GM12878 (cell line): ENCODE results near the gene SLC29A2. TPM values are rescaled to one million over a fixed set of nuclear protein-coding genes. Genes with fewer than 3 reads are reported as not detected.

ENCODE experiments used
- ATAC-seq: fragments of 200-7000 bp; cut with Tn5 transposase; 3 replicates; pipeline ENCODE4 v1.9.1; 2020; ENCODE audit warnings: mild to moderate bottlenecking, moderate library complexity
- BruUV-seq: library from RNA; stranded (reverse); fragments of 400-500 nt; replicated peaks from 2 replicates; lab custom pipeline; 2021; lab: Mats Ljungman, UMichigan
- CTCF ChIA-PET: fragments of 300-600 bp; sonication (Branson Sonifier 250); formaldehyde crosslinking; extraction: SDS; loops from one replicate; lab custom pipeline; 2021; ENCODE audit warnings: inconsistent platforms; lab: Yijun Ruan, JAX
- POLR2A ChIA-PET: fragments of 350-600 bp; formaldehyde crosslinking; extraction: SDS; loops from one replicate; lab custom pipeline; 2021; ENCODE audit warnings: inconsistent platforms; lab: Charles Lee
- RAD21 ChIA-PET: fragments of 300-600 bp; sonication (Branson Sonifier 250); formaldehyde crosslinking; loops from one replicate; lab custom pipeline; 2023; ENCODE audit warnings: antibody characterized with exemption; ENCODE audit not compliant: unreplicated experiment; lab: Charles Lee
- SMC1A ChIA-PET: fragments of 300-600 bp; sonication (Branson Sonifier 250); formaldehyde crosslinking; loops from one replicate; lab custom pipeline; 2023; ENCODE audit not compliant: unreplicated experiment, uncharacterized antibody; lab: Charles Lee
- DNase-seq: peaks from one replicate; pipeline ENCODE4 v3.0.0-alpha.2; 2011; ENCODE audit warnings: low read depth, low spot score
- FAIRE-seq: peaks from 3 replicates; lab custom pipeline; 2011; peaks lifted over from hg19 to GRCh38; lab: Jason Lieb, UNC
- H2AFZ ChIP-seq: 2 replicates; pipeline ENCODE4 v1.6.0; 2011; ENCODE audit warnings: low read depth, low read length, control low read depth; ENCODE audit not compliant: control insufficient read depth
- H3K27ac ChIP-seq: 2 replicates; pipeline ENCODE4 v1.5.1; 2011; ENCODE audit warnings: control low read depth; ENCODE audit not compliant: control insufficient read depth, insufficient read depth
- H3K27me3 ChIP-seq, 2 experiments: replicated peaks in 1 of 2; 2 replicates each; pipeline versions ENCODE4 v1.6.0 to v1.6.1; 2011; ENCODE audit warnings: low read length in 1 of 2; ENCODE audit not compliant: control insufficient read depth in 2 of 2, insufficient read depth in 2 of 2
- H3K36me3 ChIP-seq, 2 experiments: 2 replicates each; pipeline ENCODE4 v1.5.1; 2011; ENCODE audit warnings: low read length in 1 of 2; ENCODE audit not compliant: control insufficient read depth in 2 of 2, insufficient read depth in 2 of 2
- H3K4me1 ChIP-seq: 2 replicates; pipeline ENCODE4 v1.6.1; 2011; ENCODE audit warnings: mild to moderate bottlenecking, low read length, moderate library complexity, mixed read lengths; ENCODE audit not compliant: control insufficient read depth, insufficient read depth
- H3K4me2 ChIP-seq: 2 replicates; pipeline ENCODE4 v1.6.0; 2011; ENCODE audit warnings: control low read depth; ENCODE audit not compliant: control insufficient read depth, insufficient read depth
- H3K4me3 ChIP-seq: fragments of 200-600 bp; sonication (generic); 2 replicates; pipeline ENCODE4 v1.5.1; 2016
- H3K79me2 ChIP-seq: 2 replicates; pipeline ENCODE4 v1.6.0; 2011; ENCODE audit warnings: low read length; ENCODE audit not compliant: control insufficient read depth, insufficient read depth
- H3K9ac ChIP-seq: 2 replicates; pipeline ENCODE4 v1.8.0; 2011; ENCODE audit warnings: low read length, control low read depth, mixed read lengths; ENCODE audit not compliant: control insufficient read depth, insufficient read depth
- H3K9me3 ChIP-seq: replicated peaks from 3 replicates; pipeline ENCODE4 v1.5.1; 2011; ENCODE audit warnings: mild to moderate bottlenecking, low read length; ENCODE audit not compliant: control insufficient read depth, insufficient read depth
- H4K20me1 ChIP-seq: 2 replicates; pipeline ENCODE4 v1.6.0; 2011; ENCODE audit not compliant: control insufficient read depth, insufficient read depth
- CBFB ChIP-seq: IDR thresholded peaks from 2 replicates; pipeline ENCODE4 v1.6.1; 2016; ENCODE audit warnings: antibody characterized with exemption, low read depth
- CEBPZ ChIP-seq: fragments of 150-350 bp; IDR thresholded peaks from 2 replicates; pipeline ENCODE4 v1.6.1; 2016; ENCODE audit warnings: low read depth, low read length
- MEF2B ChIP-seq: fragments of 450-650 bp; IDR thresholded peaks from 2 replicates; pipeline ENCODE4 v1.6.1; 2018; ENCODE audit warnings: mild to moderate bottlenecking, moderate library complexity; ENCODE audit not compliant: partially characterized antibody, poor library complexity, severe bottlenecking
- POLR2AphosphoS5 ChIP-seq: IDR thresholded peaks from 2 replicates; pipeline ENCODE4 v1.6.1; 2011; ENCODE audit warnings: mild to moderate bottlenecking, low read length, inconsistent platforms
- POU2F2 ChIP-seq: IDR thresholded peaks from 3 replicates; pipeline ENCODE4 v1.6.1; 2011; ENCODE audit warnings: low read depth, mild to moderate bottlenecking, low read length, borderline replicate concordance
- RFX5 ChIP-seq: IDR thresholded peaks from 2 replicates; pipeline ENCODE4 v1.6.1; 2011; ENCODE audit warnings: low read depth, low read length, improper control_type of control experiment
- STAT3 ChIP-seq: IDR thresholded peaks from 2 replicates; pipeline ENCODE4 v1.6.1; 2011; ENCODE audit warnings: low read depth, low read length, improper control_type of control experiment
- TBL1XR1 ChIP-seq: IDR thresholded peaks from 2 replicates; pipeline ENCODE4 v1.6.1; 2012; ENCODE audit warnings: low read depth, low read length, improper control_type of control experiment
- ZBTB11 ChIP-seq: fragments of 450-650 bp; formaldehyde crosslinking; IDR thresholded peaks from 2 replicates; pipeline ENCODE4 v1.5.0; 2022; ENCODE audit warnings: mild to moderate bottlenecking, missing genetic modification characterization
- WGBS: methylation state at CpG from one replicate; pipeline ENCODE4 v1.1.6; 2016; ENCODE audit warnings: low lambda C conversion rate; ENCODE audit not compliant: insufficient replicate concordance, insufficient coverage; ENCODE audit errors: missing lambda C conversion rate; 5-methylcytosine and 5-hydroxymethylcytosine counted together
- in situ Hi-C: fragments of 300-500 bp; cut with MboI; formaldehyde crosslinking; loops from 9 replicates; pipeline ENCODE4 v1.14.3; 2018; ENCODE audit warnings: mixed read lengths
- intact Hi-C: fragments of 100-400 bp; cut with micrococcal nuclease; formaldehyde crosslinking; loops from one replicate; pipeline ENCODE4 v1.14.2; 2022; ENCODE audit not compliant: unreplicated experiment
- polyA plus RNA-seq, 11 experiments: library from polyadenylated mRNA; depleted of rRNA in 4 of 11; unstranded in 6 of 11; stranded (reverse) in 5 of 11; fragments of >200 nt; fragmentation: Nextera tagmentation in 4 of 11; fragmentation: Illumina TruSeq in 1 of 11; extraction: Ambion mirVana in 4 of 11; extraction: Trizol in 1 of 11; gene quantifications; 1 replicate in 1 of 11; 2 replicates in 10 of 11; pipeline versions ENCODE4 v1.2.1 to v1.2.3, GENCODE V29; 2011 to 2016; ENCODE audit warnings: inconsistent platforms in 2 of 11, missing spikeins in 2 of 11, low read depth in 1 of 11
- total RNA-seq, 4 experiments: library from RNA; depleted of rRNA in 3 of 4; stranded (reverse); fragments of >200 nt in 3 of 4; fragmentation: Illumina TruSeq in 1 of 4; extraction: Trizol in 1 of 4; gene quantifications; 2 replicates each; pipeline versions ENCODE4 v1.2.1 to v1.2.3, GENCODE V29; 2013 to 2021

SLC29A2 gene
- total and polyA plus RNA-seq, 10 of the 15 experiments (the other 5 are each of a cell fraction or from before 2014, with no cell fraction given), result 0.27 to 7.5 (median 2.2) TPM

- ChIA-PET POLR2A (interaction anchor here (0.5 to 1.3 kb wide), 3 partner anchors 17 to 265 kb away, joined by 3 to 4 read pairs (median 3); partner anchors contain the start of genes PELI3 and RBM4), CTCF (interaction anchor here (0.7 to 4.6 kb wide), 4 partner anchors 12 to 324 kb away, joined by 4 to 42 read pairs (median 10); no protein-coding TSS in a partner anchor), RAD21 (interaction anchor here (1.1 kb wide), 1 partner anchor 62 kb away, joined by 3 read pairs; no protein-coding TSS in a partner anchor), SMC1A (interaction anchor here (1.6 to 1.9 kb wide), 2 partner anchors 13 to 16 kb away, joined by 6 to 9 read pairs; no protein-coding TSS in a partner anchor)
- no peak for DNase-seq
- ATAC-seq, result no peak
- no peaks in the 10 kb centered on the region for H3K9me3 ChIP-seq
- H3K4me3 ChIP-seq, result no peak overlapping the region
- no peak overlapping the region for H3K27ac ChIP-seq
- H3K4me2 ChIP-seq, result no peak overlapping the region
- no peak for TF ChIP-seq POLR2AphosphoS5
- no peak for TF ChIP-seq CBFB
- no peak for TF ChIP-seq RFX5
- TF ChIP-seq MEF2B, result no peak
- no peak for TF ChIP-seq STAT3
- no peak for TF ChIP-seq TBL1XR1
- TF ChIP-seq POU2F2, result no peak
- TF ChIP-seq CEBPZ, result no peak
- TF ChIP-seq ZBTB11, result no peak
- no peak overlapping the region for H2AFZ ChIP-seq
- no peaks in the 10 kb centered on the region; the same call in none of the 2 replicates for H3K79me2 ChIP-seq
- H3K27me3 ChIP-seq, result no peaks in the 10 kb centered on the region; a peak in 1 of 4 replicates
- no peak overlapping the region for H3K9ac ChIP-seq
- no peaks in the 10 kb centered on the region; a peak in 2 of 4 replicates for H3K36me3 ChIP-seq
- H4K20me1 ChIP-seq, result no peaks in the 10 kb centered on the region
- WGBS, result 94% methylated on average over 5 of the region's 5 CpGs
- intact Hi-C loops (no loop called here), in situ Hi-C loops (no loop called here)
- BruUV-seq, result no TSS peak
- FAIRE-seq, result peak; percentile 7
- peaks cover 4% of the 10 kb centered on the region; the same call in 1 of the 2 replicates for H3K4me1 ChIP-seq
Measured at GRCh38 chr11:66373265-66373664, 1.7 kb upstream of the SLC29A2 start.
